Measurements from ENCODE around the gene CREG2.

CREG2 gene

GRCh38 chr2:101310834-101311695, 76.2 kb downstream of the CREG2 start:
- no peak for DNase-seq (ENCODE audit: low read depth in 2 of 3, low spot score in 2 of 3)

GRCh38 chr2:101310090-101310833, 77.0 kb downstream of the CREG2 start:
- no peak for DNase-seq (ENCODE audit: low read depth in 2 of 3, low spot score in 2 of 3)

- peak; percentile 77 to 82 (median 78) for DNase-seq (ENCODE audit: low read depth in 2 of 3, low spot score in 2 of 3)
Observed at GRCh38 chr2:101308432-101309210, 78.7 kb downstream of the CREG2 start, which contains the start of gene RNF149. RNF149 (minus strand) TSS chr2:101308701; CDS start chr2:101308588, 113 bp downstream.

- DNase-seq (ENCODE audit: low read depth in 2 of 3, low spot score in 2 of 3), result peak in 1 of 3 experiments; percentile 24
Observed at GRCh38 chr2:101307950-101308431, 79.3 kb downstream of the CREG2 start.

GRCh38 chr2:101307503-101307902, 79.8 kb downstream of the CREG2 start:
- DNase-seq (ENCODE audit: low read depth in 2 of 3, low spot score in 2 of 3), result no peak

- DNase-seq (ENCODE audit: low read depth in 2 of 3, low spot score in 2 of 3), result no peak
Observed at GRCh38 chr2:101306410-101306809, 80.9 kb downstream of the CREG2 start.

- DNase-seq (ENCODE audit: low read depth in 2 of 3, low spot score in 2 of 3), result no peak
Observed at GRCh38 chr2:101305492-101306078, 81.7 kb downstream of the CREG2 start.

- DNase-seq (ENCODE audit: low read depth in 2 of 3, low spot score in 2 of 3), result no peak
Observed at GRCh38 chr2:101305035-101305434, 82.3 kb downstream of the CREG2 start.

GRCh38 chr2:101303688-101304087, 83.6 kb downstream of the CREG2 start:
- DNase-seq (ENCODE audit: low read depth in 2 of 3, low spot score in 2 of 3), result no peak

GRCh38 chr2:101302016-101302415, 85.3 kb downstream of the CREG2 start:
- DNase-seq (ENCODE audit: low read depth in 2 of 3, low spot score in 2 of 3), result no peak

GRCh38 chr2:101300836-101301235, 86.5 kb downstream of the CREG2 start:
- no peak for DNase-seq (ENCODE audit: low read depth in 2 of 3, low spot score in 2 of 3)

- DNase-seq (ENCODE audit: low read depth in 2 of 3, low spot score in 2 of 3), result no peak
Observed at GRCh38 chr2:101300164-101300563, 87.1 kb downstream of the CREG2 start.

GRCh38 chr2:101299604-101300003, 87.7 kb downstream of the CREG2 start:
- no peak for DNase-seq (ENCODE audit: low read depth in 2 of 3, low spot score in 2 of 3)

GRCh38 chr2:101297383-101297782, 89.9 kb downstream of the CREG2 start:
- no peak for DNase-seq (ENCODE audit: low read depth in 2 of 3, low spot score in 2 of 3)

GRCh38 chr2:101296371-101296770, 90.9 kb downstream of the CREG2 start:
- DNase-seq (ENCODE audit: low read depth in 2 of 3, low spot score in 2 of 3), result no peak

GRCh38 chr2:101295895-101296294, 91.4 kb downstream of the CREG2 start:
- DNase-seq (ENCODE audit: low read depth in 2 of 3, low spot score in 2 of 3), result no peak
